Stimulated activated CD4-positive, alpha-beta T cell treated with anti-CD3 and anti-CD28 coated beads, Interleukin-15, amount 100 ng/mL, for 48 hours (primary cell): Measurements from ENCODE around the gene MRPL4.
"Not testable (repeated sequence)": the region's sequence is repeated elsewhere in the genome, so short reads cannot be mapped to it uniquely, and the experiment has no call there.

Experiments
- DNase-seq, 2 donors: peaks; one replicate each; pipeline ENCODE4 v3.0.0-alpha.2; 2020; ENCODE audit warnings: low read depth in 2 of 2

The MRPL4 gene

DNA sequence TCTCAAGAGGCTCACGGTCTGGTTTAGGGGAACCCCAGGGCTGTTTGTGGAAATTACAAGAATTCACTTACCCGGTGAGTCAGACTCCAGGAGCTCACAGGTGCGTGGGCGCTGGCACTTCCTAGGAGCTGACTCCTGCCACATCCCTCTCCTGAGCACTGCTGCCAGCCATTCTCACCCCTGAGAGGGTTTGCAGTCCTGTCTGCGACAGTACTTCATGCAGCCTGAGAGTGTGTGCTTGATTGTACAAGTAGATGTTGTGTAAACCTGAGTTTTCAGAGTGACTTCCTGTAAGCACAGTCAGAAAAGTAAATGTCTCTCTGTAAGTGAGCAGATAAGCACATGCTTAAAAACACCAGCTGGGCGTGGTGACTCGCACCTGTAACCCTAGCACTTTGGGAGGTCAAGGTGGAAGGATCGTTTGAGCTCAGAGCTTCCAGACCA is 8.1 kb downstream of the MRPL4 start:
- peak; percentile 66 to 69 for DNase-seq

DNA sequence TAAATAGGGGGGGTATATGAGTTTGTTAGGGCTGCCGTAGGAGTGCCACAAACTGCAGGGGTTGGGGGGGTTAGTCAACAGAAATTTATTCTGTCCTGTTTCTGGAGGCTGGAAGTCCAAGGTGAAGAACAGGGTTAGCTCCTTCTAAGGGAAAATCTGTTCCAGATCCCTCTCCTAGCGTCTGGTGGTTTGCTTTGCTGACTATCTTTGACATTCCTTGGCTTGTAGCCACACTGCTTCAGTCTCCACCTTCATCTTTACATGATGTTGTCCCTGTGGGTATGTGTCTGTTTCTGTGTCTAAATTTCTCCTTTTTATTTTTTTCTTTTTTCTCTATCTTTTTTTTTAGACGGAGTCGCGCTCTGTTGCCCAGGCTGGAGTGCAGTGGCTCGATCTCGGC is 10.8 kb downstream of the MRPL4 start:
- no peak for DNase-seq

- no peak for DNase-seq
These were observed 14.7 kb downstream of the MRPL4 start for GRCh38 chr19:10266706-10267105.

GRCh38 chr19:10268071-10268470 is 16.1 kb downstream of the MRPL4 start:
- DNase-seq, result no peak

GRCh38 chr19:10269333-10270179 is 17.5 kb downstream of the MRPL4 start:
- peak; percentile 77 to 87 for DNase-seq

- peak; percentile 71 to 73 for DNase-seq
These were observed 18.2 kb downstream of the MRPL4 start for GRCh38 chr19:10270180-10270615.

DNA sequence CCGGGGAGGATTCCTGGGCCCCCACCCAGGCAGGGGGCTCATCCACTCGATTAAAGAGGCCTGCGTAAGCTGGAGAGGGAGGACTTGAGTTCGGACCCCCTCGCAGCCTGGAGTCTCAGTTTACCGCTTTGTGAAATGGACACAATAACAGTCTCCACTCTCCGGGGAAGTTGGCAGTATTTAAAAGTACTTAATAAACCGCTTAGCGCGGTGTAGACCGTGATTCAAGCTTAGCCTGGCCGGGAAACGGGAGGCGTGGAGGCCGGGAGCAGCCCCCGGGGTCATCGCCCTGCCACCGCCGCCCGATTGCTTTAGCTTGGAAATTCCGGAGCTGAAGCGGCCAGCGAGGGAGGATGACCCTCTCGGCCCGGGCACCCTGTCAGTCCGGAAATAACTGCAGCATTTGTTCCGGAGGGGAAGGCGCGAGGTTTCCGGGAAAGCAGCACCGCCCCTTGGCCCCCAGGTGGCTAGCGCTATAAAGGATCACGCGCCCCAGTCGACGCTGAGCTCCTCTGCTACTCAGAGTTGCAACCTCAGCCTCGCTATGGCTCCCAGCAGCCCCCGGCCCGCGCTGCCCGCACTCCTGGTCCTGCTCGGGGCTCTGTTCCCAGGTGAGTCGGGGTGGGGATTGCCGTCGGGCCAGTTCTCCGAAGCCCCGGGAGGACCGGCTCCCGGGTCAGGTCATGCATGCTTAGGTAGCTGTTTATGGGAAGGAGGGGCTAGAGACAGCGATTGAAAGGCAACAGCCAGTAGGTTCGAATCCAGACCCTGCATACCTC is 18.8 kb downstream of the MRPL4 start, which contains the start of gene ICAM1:
TSS of gene ICAM1 (plus strand) at position 505 of the 779 bp plus-strand sequence. CDS start at position 545, 40 bp downstream.
- peak in 1 of 2 donors; percentile 73 for DNase-seq

DNA sequence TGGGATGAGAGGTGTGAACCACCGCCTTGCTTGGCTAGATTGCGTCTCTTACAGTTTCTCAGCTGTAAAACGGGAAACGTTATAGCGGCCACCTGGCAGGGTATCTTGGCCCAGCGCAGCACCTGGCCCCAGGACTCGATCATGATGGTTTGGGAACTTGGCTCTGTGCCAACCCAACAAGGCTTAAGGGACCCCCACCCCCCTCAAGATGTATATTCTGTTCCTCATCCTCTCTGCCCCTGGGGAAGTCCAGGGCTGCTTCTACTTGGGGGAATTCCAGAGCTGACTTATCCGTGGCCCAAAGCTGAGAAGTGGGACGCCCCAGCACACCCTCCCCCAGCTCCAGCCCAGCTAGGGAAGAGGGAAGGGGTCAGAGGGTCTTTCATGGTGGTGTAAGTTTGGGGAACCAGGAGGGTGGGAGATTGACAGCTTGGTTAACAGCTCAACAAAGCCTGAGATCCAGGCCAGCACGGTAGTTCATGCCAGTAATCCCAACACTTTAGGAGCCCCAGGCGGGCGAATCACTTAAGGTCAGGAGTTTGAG is 19.6 kb downstream of the MRPL4 start:
- DNase-seq, result no peak

DNA sequence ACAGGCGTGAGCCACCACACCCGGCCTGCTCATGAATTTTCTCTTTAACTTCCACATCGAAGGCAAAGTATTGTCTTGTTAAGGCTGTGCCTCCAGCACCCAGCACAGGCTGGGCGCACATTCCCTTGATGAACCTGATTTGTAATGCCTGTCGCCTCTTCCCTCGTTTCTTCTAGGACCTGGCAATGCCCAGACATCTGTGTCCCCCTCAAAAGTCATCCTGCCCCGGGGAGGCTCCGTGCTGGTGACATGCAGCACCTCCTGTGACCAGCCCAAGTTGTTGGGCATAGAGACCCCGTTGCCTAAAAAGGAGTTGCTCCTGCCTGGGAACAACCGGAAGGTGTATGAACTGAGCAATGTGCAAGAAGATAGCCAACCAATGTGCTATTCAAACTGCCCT is 22.6 kb downstream of the MRPL4 start:
- DNase-seq, result no peak

GRCh38 chr19:10277795-10278589 is 26.0 kb downstream of the MRPL4 start:
- no peak for DNase-seq

DNA sequence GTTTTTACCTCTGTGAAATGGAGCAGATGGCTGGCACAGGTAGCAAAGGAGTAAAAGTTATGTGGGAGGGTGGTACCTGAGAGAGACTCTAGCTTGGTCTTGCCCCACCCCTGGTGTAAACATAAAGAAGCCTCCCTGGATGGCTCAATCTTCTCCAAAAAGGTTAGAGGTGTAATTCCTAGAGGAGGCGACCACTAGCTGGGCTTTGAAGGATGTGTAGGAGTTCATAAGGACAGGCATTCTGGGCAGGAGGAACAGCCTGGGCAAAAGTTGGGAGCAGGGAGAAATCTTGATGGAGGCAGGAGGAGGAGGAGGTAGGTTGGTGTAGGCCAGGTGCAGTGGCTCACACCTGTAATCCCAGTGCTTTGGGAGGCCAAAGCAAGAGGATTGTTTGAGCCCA is 26.9 kb downstream of the MRPL4 start:
- DNase-seq, result no peak

DNA sequence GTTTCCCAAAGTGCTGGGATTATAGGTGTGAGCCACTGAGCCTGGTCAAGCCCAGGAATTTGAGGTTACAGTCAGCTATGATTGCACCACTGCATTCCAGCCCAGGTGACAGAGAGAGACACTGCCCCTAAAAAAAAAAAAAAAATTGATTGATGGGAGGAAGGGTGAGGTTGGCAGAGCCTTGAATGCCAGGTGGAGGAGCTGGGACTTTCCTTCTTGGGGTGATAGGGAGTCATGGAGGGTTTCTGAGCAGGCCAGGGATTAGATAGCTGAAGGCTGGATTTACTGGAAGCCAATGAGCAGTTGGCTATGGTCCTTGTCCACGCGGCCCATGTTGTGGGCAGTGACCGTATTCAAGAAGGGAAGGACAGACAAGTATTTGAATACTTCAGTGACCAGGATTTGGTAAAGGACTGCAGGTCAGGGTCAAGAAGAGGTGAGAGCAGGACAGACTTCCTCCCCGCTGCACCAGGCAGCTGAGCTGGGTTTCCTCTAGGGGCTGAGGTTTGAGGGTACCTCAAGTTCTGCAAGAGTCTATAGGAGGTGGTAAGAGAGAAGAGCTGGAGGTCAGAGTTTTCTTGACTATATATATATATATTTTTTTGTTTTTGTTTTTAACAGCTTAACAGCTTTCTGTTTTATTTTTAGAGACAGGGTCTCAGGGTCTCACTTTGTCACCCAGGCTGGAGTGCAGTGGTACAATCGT is 27.9 kb downstream of the MRPL4 start:
- no peak for DNase-seq

- DNase-seq, result not testable (repeated sequence)
These were observed 30.0 kb downstream of the MRPL4 start for GRCh38 chr19:10282043-10282442.

DNA sequence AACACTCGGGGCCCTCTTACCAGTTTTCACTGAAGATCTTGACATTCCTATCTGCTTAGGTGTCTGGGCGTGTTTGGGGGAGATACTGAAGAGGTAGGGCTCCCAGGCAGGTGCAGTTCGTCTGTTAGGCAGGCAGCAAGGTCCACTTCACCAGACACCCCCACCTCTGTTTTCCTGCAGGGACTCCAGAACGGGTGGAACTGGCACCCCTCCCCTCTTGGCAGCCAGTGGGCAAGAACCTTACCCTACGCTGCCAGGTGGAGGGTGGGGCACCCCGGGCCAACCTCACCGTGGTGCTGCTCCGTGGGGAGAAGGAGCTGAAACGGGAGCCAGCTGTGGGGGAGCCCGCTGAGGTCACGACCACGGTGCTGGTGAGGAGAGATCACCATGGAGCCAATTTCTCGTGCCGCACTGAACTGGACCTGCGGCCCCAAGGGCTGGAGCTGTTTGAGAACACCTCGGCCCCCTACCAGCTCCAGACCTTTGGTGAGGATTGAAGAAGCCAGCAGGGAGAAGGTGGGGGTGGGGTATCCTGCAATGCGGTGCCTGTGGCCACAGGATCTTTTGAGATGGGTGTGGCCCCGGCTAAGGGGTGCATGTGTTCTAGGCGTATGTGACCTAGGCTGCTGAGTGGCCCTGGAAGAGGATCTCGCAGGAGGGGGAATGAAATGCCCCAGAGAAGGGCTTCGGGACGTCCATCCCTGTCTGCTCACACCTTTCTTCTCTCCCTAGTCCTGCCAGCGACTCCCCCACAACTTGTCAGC is 31.5 kb downstream of the MRPL4 start:
- DNase-seq, result no peak

- no peak for DNase-seq
These were observed 32.3 kb downstream of the MRPL4 start for GRCh38 chr19:10284065-10284959.

GRCh38 chr19:10284960-10285278 is 32.9 kb downstream of the MRPL4 start:
- no peak for DNase-seq

GRCh38 chr19:10285393-10285792 is 33.4 kb downstream of the MRPL4 start:
- no peak for DNase-seq

- no peak for DNase-seq
These were observed 35.1 kb downstream of the MRPL4 start, which contains the start of gene ICAM4 for GRCh38 chr19:10286803-10287737. Gene ICAM4 (plus strand): TSS chr19:10286955. CDS start chr19:10287013, 58 bp downstream.
